HFF-Myc (cell line): ENCODE results near the gene CFAP97D1.

ENCODE experiments used
- DNase-seq: peaks from one replicate; pipeline ENCODE4 v3.0.0-alpha.2; 2011; ENCODE audit warnings: low read depth; ENCODE audit errors: extremely low read depth
- H3K4me3 ChIP-seq: replicated peaks from 2 replicates; pipeline ENCODE4 v1.5.1; 2011; ENCODE audit warnings: low read depth, mild to moderate bottlenecking, control low read depth, low read length
- TF ChIP-seq, protein P1 (sequence below): IDR thresholded peaks from 2 replicates; pipeline ENCODE4 v1.5.1; 2012; ENCODE audit warnings: mild to moderate bottlenecking, low read depth, low read length, control low read depth; ENCODE audit errors: missing control alignments

The CFAP97D1 gene

DNA sequence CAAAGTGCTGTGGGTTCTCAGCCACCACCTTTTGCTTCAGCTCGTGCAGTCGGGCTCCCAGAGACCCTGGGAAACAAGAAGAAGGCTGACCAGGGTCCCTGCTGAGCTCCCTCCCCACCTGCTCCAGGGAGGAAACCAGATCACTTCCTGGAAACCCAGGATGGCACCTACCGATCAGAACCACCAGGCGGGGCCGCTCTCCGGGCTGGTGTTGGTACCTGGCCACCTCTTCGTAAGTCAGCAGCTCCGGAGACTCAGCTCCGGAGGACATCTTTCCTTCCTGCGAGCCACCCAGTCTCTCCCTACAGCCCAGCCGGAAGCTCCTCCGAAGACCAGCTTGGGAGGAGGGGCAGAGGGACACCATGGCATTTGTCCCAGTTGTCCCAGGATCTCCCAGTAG lies 33.8 kb downstream of the CFAP97D1 start:
- TF ChIP-seq, protein P1, sequence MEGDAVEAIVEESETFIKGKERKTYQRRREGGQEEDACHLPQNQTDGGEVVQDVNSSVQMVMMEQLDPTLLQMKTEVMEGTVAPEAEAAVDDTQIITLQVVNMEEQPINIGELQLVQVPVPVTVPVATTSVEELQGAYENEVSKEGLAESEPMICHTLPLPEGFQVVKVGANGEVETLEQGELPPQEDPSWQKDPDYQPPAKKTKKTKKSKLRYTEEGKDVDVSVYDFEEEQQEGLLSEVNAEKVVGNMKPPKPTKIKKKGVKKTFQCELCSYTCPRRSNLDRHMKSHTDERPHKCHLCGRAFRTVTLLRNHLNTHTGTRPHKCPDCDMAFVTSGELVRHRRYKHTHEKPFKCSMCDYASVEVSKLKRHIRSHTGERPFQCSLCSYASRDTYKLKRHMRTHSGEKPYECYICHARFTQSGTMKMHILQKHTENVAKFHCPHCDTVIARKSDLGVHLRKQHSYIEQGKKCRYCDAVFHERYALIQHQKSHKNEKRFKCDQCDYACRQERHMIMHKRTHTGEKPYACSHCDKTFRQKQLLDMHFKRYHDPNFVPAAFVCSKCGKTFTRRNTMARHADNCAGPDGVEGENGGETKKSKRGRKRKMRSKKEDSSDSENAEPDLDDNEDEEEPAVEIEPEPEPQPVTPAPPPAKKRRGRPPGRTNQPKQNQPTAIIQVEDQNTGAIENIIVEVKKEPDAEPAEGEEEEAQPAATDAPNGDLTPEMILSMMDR, result no peak
- DNase-seq, result no peak

DNA sequence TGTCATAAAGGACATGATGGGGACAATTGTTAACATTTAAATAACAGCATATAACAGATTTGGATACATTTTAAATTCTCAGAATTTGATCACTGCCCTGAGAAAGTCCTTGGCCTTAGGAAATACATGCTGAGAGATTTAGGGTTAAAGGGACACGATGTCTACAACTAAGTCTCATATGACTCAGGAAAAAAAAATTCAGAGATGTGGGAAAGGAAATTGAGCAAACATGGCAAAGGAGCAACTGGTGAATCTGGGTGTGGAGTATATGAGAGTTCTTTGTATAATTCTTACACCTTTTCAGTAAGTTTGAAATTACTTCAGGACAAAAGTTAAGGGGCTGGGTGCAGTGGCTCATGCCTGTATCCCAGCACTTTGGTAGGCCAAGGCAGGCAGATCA lies 34.5 kb downstream of the CFAP97D1 start:
- DNase-seq, result peak; percentile 10
- H3K4me3 ChIP-seq, result no peak overlapping the region
- TF ChIP-seq, protein P1, result no peak

More for the DNA sequence above, 33.8 kb downstream of the CFAP97D1 start:
- H3K4me3 ChIP-seq, result no peak overlapping the region

DNA sequence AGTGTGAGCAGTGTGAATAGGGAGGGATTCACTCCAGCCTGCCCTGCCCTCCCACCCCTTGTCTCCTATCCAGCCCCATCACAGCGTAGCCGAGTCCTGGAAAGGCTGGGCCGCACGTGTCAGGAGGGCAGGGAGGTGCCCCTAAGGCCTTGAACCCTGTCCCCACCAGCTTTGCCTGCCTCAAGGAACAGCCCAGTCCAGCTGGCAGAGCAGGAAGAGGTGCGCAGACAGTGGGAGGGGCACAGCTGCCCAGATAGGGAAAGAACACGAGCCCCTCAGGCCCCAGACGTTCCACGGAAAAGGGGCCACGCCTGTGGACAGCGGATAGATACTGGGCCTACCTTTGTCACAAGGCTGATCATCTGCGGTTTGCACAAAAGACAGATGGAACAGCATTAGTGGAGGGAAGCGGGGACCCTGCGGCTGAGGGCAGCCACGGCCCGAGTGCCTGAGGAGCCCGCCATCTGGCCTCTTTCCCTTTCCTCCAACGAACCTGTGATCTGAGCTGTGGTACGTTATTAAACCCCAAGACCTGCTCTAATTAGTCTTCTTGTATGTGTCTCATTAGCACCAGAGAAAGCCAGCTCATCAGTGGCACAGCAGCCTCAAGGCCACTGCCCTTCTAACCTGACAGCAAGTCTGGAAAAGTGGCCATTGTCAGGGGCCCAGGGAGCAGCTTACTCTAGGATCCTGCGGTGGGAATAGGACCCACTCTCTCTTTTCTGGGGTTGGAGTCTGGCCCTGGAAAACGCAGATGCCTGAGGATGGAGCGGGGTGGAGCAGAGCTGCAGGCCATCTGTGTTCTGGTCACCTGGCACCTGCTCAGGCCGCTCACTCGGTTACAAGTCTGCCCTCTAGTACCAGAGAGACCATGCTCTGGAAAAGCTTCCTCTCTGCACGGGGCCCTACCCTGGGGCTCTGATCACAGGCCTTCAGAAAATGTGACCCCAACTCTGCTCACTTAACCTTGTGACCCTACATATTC lies 36.4 kb downstream of the CFAP97D1 start:
- no peak overlapping the region for H3K4me3 ChIP-seq
- TF ChIP-seq, protein P1, result no peak
- DNase-seq, result no peak

DNA sequence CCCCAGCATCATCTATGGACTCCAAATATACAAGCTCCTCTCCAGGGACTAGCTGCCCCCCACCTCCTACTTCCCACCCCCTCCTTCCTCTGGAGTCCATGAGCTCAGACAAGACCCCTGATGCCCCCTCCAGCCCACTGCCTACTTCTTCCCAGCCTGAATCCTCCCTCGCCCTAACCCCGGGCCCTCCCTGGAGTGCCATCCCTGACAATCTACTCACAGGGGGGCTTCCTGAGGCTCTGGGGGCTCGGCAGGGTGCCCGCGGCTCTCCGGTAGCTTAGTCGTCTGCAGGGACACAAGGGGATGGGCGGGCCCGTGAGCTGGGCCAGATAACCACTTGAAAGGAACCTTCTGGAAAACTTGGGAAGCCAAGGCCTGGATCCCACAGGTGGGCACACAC lies 37.6 kb downstream of the CFAP97D1 start:
- no peak for DNase-seq
- TF ChIP-seq, protein P1, result no peak
- H3K4me3 ChIP-seq, result no peak overlapping the region

DNA sequence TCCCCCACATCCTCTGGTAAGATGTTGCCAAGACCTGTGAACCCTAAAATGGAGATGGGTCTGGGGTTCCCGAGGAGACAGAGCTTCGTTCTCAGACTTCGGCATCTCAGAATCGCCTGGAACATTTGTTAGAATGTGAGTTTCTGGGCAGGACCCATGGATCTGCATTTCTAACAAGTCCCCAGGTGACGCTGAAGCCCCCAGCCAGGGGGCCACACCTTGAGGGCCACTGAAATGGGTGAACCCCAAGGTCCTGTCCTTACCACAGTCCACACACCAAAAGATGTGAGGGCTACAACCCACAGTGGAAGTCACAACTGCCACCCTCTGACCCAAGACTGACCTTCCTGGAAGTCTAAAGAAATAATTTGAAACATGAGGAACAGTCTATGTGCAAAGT lies 38.7 kb downstream of the CFAP97D1 start:
- H3K4me3 ChIP-seq, result no peak overlapping the region
- TF ChIP-seq, protein P1, result no peak
- DNase-seq, result no peak

DNA sequence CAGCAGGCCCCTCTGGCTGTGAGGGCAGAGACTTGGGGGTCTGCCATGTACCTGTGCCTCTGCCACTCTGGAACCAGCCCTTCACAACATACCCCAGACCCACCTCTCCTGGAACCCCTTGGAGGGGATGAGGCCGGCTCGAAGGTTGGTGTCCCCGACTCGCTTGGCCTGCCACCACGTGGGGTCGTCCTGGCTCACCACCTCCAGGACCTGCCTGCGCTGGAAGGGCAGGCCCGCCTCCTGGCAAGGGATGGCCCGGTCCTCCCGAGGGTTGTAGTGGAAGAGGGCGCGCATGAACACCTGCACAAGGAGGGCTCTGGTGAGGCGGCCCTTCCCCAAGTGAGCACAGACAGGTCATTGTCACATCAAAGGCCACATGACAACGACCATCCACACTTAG lies 40.5 kb downstream of the CFAP97D1 start:
- no peak for DNase-seq
- H3K4me3 ChIP-seq, result no peak overlapping the region
- TF ChIP-seq, protein P1, result no peak
